AG08396 (cell line): Measurements from ENCODE around the gene HES6.

ENCODE experiments used
- DNase-seq: peaks from one replicate; pipeline ENCODE4 v3.0.0; 2012; ENCODE audit warnings: low spot score, mixed read lengths

The HES6 gene

DNA sequence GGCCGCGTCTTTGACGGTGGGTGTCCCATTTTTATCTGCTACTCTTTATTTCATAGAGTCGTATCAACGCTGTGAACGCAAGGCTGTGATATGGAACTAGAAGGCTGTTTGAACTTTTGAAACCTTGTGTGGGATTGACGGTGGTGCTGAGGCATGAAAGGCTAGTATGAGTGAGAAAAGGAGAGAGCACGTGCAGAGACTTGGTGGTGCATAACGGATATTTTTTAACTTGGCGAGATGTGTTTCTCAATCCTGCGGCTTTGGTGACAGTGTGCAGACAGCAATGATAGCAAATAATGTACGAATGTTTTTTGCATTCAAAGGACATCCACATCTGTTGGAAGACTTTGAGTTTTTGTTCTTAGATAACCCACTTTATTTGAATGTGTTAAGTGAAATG, 6.2 kb downstream of the HES6 start:
- no peak for DNase-seq

DNA sequence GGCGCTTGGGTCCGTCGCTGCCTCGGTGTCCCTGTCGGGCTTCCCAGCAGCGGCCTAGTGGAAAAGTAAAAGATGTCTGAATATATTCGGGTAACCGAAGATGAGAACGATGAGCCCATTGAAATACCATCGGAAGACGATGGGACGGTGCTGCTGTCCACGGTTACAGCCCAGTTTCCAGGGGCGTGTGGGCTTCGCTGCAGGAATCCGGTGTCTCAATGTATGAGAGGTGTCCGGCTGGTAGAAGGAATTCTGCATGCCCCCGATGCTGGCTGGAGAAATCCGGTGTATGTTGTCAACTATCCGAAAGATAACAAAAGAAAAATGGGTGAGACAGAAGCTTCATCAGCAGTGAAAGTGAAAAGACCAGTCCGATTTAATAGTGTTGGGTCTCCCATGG, 8.0 kb downstream of the HES6 start:
- no peak for DNase-seq

DNA sequence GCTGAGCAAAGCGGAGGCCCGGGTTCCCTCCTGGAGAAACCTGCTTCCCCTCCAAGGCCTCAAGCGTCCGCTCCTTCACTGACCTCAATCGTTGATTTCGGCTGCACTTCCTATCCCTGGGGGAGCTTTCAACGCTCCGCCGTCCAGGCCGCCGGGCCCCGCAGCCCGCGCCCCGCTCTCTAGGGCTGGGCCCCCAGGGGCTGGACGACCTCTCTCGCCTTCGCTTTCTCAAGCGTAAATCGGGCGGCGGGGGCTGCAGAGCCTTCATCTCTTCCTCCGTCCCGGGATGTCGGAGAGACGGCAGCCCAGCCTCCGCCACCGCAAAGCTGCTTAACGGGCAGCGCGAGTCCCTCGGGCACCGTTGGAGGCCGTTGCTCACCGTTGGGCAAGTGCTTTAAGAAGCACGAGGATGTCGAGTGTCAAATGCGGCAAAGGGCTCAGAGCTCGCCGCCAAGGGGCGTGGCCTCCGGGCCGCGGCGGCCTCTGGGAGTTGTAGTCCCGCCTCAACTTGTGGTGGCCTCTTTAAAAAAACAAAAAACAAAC, 8.5 kb downstream of the HES6 start:
- peak; percentile 74 for DNase-seq

DNA sequence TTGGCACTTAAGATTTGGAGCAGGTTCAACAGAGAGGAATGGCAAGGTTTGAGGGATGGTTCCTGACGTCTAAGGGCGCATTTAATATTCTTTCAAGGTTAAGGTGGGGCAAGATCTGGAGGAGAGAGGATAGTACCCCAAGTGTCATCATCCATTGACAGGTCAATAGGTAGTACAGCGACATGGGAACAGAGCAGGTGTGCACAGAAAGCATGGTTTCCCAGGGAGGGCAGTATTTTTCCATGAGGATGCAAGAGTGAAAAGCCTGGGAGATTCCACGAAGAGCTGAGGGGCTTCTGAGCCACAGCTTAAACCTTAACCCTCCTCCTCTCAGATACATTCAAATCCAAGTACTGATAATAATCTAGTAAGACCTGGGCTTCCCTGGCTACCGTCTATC, 9.1 kb downstream of the HES6 start:
- DNase-seq, result no peak

DNA sequence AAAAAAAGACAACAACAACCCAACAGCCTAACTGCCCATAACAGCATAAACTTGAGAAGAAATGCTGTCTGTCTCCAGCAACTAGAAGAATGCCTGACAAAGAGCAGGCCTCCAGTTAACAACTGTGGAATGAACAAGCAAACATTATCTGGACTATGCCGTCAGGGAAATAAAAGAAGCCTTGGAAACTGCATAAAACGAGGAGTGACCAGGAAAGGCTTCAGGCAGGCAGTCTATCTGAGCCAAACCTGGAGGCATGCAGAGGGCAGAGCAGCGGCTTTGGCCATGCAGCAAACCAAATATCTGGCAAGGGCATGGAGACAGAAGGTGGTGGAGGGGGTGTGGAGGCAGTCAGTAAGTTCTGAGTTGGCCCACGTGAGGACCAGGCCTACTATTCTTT, 11.1 kb downstream of the HES6 start:
- no peak for DNase-seq

DNA sequence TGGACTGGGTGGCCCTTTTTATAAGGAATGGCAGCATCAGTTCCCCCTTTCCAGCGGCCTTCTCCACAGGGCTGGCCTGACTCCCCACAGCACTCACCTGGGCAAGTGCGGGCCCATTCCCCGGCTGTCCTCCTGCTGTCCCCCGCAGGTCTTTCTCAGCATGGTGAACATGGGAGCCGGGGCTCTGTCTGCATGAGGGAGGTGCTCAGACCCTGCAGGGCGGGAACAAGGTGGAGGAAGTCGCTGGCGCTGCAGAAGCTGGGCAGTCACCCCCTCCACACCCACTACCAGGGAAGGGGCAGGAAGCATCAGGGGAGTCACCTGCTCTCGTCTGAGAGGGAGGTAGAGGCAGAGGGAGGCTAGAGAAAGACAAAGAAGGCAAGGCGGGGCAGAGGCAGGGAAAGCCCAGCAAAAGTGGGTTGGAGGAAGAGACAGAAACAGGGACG, 12.2 kb downstream of the HES6 start:
- DNase-seq, result no peak

DNA sequence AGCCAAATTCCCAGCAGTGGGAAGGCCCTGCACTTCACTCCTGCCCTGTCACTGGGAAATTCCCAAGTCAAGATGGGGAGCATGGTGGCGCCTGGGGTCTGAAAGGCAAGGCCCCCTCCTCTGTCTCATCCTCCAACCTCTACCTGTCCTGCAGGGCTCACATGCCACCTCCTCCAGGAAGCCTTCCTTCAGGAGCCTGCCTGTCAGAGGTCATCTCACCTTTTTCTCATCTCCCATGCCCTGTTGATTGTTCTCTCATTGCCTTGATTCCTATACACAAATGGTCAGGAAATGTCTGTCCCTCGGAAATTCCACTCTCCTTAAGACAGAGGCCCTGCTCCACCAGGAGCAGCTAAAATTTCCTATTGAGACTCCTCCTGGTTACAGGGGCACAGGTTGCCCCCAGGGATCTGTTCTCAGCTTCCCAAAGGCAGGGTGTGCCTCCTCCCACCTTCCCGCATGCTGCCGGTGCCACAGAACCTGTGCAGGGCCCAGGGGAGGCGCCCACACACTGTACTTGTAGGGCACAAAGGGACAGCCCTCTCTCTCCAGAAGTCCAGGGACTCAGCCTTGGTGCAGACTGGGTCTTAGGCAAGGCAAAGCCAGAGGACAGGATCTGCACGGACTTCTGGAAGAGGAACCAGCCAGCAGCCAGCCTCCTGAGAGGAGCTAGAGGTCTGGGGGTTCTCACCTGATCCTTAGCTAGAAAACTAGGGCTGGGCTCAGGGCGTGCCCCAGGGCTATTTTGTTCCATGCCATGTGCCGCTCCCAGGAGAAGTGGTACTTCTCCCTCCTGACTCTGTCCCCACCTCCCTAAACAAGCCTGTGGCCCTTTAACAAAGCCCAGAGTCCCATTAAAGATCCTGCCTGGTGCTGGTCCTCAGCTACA, 12.9 kb downstream of the HES6 start:
- DNase-seq, result no peak

DNA sequence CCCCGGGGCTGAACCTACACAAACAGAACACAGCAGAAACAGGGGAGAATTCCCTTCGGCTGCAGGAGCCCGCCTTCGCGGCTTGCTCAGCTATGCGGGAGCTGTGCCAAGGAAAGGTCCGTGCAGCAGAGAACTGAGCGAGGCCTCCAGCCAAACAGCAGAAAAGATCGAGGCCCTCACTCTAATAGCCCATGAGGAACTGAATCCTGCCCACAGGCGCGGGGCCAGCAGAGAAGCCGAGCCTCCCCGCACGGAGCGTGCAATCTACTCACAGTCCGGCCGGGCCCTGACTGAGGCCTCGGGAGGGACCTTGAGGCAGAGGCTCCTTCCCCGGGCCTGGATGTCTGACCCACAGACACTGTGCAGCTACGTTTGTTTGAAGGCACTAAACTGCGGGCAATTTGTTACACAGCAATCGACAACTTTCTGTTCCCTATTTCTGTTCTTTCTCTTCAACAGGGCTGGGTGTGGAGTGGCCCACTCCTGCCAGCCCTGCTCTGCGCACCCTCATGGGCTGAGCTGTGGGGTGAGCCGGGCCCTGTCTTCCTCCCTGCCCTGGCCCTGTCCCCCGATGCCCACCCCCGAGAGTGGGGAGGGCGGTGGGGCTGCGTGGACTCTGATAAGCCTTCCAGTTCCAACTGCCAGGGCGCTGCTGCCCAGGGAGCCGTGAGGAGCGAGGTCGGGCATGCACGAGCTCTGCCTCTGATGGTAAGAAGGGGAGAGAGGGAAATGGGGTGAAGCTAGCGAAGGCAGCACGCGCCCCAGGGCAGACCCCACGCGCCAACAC, 13.7 kb downstream of the HES6 start:
- peak; percentile 81 for DNase-seq

DNA sequence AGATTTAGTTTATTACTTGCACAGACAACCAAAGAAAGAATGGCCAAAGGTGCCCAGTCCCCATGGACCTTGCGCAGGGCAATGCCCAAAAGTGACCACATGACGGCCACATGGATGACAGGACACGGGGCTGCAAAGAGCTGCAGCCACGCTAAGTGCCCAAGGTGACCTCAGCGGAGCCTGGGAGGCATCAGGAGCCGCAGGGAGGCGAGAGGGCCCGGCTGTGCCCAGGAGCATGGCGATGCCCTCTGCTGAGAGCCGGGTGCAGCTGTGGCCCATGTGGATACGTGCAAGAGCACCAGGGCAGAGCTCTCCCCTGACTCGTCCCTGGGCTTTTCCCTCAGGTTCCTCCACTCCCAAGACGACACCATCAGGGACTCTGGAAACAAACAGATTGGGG, 14.7 kb downstream of the HES6 start:
- DNase-seq, result no peak

DNA sequence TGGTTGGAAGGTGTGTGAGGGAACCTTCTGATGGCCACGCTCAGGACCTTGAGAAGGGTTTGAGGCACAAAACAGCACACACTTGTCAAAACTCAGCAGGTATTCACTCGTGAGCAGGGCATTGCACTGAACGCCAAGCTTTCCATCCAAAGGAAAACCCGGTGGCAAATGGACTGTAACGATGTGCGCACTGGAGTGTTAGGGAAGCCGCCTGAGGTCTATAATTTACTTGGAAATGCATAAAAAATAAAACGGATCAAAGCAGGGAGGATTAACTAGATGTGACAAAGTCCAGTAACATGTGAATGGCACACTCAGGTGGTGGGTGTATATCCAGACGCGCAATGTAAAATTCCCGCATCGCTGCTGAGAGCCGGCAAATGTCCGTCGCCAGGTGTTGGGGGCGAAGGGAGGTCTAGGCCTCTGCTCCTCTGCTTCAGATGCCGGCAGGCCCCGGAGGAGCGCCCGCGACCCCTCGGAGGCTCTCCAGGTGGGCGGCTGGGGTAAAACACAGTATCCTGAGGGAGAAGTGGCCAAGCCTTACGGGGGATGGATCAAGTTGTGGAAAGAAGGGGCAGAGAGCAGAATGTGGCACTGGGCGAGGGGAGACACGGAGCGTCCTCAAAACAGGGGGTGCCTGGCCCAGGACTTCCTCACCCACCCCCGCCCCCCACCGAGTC, 15.3 kb downstream of the HES6 start:
- no peak for DNase-seq

DNA sequence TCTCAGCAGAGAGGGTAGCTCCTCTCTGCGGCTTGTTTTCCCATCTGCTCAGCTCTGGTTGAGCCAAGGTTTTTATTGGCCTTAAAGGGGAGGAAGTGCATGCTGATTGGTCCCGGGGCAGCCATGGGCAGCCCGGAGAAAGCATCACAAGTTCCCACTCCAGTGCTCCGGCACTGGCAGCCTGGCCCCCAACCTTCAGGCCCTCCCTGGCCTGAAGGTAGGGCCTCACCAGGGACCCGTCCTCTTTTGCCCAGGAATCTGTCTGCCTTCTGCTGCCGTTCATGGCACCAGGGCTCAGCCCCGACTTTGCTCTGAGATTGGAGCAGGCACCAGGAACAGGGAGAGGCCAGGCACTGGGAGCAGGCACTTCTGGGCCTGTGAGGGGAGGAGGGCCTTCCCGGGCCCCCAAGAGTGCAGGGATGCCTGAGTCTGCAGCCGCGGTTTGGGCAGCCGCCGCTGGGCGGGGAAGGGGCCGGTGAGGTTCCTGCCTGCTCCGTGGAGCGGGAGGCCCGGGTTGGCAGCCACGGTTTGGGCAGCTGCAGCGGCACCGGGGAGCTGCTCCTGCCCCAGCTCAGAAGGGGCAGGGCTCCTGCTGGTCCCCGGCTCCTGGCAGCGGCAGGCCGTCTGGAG, 18.8 kb downstream of the HES6 start:
- DNase-seq, result no peak

DNA sequence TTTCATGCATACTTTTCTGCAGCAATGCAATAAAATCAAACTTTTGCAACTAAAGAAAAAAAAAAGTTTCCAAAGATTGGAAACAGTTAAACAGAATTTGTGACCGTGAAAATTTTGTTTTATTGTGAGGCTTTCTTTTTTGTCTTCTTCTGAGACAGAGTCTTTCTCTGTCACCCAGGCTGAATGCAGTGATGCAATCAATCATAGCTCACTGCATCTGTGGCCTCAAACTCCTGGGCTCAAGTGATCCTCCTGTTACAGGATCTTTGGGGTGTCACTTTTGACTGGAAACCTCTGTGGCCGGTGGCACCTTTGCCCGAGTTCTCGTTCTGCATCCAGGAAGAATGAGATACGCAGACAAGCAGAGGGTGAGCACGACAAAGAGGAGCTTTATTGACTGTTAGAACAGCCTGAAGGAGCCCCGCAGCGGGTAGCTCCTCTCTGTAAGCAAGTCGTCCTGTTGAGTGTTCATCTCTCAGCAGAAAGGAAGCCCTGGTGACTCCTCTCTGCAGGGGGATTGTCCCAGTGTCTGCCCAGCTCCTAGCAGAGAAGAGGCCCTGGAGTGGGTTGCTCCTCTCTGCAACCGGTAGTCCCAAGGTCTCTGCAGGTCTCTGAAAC, 19.5 kb downstream of the HES6 start:
- no peak for DNase-seq

DNA sequence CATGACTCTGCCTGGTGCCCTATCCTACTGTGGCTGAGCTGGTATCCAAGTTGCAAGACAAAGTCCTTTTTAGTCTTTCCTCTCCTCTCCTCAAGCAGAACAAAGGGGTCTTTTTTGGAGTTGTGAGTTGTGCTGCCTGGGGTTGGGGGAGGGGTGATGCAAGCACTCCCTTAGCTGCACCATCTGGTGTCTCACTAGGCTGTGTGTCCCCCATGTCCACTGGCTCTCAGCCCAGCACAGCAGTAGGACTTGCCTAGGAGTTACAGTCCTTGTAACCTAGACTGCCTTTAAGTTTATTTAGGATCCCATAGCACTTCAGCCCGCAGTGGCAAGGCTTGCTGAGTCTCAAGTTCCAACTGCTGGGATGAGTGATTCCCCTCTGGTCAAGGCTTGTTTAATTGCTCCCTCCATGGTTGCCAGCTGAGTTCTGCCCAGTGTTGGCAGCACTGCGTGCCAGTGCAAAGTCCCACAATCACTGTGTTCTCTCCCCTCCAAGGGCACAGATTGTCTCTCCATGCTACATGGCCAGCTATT, 23.1 kb downstream of the HES6 start:
- no peak for DNase-seq

DNA sequence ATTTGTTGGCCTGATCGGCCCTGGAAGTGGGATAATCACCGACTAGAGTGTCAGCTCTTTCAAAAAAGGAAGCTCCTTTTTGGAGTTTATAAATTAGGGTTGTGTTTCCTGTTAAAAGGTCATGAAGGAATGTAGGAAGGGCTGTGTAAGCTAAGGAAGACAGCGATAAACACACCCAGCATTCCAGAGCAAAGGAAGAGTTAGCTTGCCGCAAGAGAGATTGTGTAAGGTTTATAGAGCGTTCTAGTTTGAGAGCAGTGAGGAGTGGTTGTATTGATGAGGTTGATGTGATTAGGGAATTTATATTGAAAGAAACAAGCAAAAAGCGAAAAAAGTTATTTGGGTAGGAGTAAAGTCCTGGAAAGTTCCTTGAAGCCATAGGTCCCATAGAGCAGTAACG, 32.8 kb downstream of the HES6 start:
- no peak for DNase-seq

DNA sequence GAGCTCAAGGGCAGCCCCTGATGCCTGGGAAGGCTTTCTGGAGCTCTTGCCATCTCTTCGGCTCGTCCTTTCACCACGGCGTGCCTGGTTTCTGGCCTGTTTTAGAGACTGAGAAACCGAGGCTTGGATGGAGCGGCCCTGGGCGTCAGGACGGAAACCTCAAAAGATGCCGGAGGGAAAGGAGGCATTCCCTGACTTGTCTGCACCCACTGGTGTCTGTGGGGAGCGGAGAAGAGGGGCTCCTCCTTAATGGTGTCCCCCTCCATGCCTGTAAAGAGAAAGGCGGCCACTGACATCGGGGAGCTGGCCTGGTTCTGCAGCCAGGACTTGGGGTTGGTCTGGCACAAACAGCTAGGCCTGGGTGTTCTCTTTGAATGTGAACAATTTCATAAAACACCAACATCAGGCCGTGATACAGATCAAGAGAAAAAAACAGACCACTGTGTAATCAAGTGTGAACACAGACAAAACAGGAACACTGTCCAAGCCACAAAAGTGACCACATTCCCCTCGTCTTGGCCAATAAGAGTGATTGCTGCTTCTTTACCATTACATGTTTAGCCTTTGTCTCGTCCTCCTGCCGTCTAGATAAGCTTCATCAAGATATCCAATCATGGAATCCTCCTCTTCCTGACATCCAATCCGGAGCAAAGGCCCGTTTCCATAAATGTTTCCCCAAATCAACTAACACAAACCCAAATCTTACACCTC, 35.7 kb downstream of the HES6 start:
- DNase-seq, result no peak

DNA sequence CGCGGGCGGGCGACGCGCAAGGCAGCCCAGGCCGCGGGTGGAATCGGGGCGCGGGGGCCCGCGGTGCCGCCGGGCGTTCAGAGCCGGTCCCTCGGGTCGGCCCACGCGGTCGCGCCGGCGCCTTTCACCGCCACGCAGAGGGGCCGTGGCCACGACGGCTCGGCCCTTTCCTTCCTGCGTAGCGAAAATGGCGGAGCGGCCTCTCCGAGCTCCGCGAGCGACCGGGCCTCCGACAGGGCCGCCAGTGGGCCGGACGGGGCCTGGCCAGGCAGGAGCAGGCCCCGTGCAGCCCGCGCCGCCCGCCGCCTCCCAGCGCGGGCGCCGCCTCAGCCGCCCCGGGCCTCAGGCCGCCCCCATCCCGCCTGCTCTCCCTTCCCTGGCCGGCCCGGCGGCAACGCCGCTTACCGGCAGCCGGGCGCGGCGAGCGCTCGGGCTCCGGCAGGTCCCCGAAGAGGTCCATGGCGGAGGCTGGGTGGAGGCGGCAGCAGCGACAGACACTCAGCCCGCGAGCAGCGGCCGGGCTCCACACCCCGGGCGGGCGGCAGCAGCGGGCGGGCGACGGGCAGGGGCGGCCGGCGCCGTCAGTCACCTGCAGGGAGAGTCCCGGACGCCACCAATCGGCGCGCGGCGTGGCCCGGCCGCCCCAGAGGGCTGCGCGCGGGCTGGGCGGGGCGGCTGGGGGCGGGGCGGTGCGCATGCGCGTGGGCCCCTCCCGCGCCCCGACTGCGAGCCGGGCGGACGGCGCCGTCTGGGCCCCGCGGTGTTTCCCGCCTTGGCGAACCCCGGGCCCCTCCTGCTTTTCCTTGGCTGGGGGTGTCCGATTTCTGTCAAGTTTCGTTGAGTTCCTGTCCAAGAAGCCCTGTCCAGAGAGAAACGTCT, 36.5 kb downstream of the HES6 start, which contains the start of gene ILKAP:
Gene ILKAP, minus strand, starts transcription at position 602 of the 879 bp plus-strand sequence. Its CDS starts 142 bp downstream, at position 460.
- DNase-seq, result peak; percentile 100

DNA sequence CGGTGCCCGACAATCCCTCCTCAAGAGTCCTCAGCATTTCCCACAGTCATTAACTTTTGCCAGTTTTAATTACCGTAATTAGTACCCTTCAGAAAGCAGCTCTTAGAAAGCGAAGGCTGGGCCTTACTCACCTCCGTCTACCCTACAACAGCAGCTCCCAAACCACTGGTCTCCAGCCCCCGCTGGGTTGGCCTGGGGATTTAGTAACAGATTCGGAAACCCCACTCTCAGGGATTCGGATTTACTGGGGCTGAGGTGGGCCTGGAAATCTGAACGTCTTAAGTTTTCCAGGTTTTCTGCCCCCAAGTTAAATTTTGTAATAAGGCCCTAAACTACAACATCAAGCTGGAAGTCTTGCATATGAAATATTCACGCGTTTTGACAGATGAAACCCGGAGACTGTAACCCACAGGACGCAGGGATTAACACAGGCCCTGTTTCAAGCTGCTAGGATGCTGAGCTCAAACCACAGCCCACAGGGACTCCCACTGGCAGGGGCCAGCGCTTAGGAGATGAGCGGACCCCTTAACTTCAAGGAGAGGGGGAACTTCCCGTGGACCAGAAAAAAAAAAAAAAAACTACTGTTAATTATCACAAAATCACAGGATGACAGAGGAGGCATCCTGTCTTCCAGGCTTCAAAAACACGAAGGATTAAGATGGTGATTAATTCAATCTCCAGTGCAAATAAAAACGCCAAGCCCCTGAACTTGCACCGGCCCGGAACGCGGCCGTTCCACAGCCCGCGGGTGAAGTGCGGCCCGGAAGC, 37.3 kb downstream of the HES6 start:
- peak; percentile 51 for DNase-seq

DNA sequence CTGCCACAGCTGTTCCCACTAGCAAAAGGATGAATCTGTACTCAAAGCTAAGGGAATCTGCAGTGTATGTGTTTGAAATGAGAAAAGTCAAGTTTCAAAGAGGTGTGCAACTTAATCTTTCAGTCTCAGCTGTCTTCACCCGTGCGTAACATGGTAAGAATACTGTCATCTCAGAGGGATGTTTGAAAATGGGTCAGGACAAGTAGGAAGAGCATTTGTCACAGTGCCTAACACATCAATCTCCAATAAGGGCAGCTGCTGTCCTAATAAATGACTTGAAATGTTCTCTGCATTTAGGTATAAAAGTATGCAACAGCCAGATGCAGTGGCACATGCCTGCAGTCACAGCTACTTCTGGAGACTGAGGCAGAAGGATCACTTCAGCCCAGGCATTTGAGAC, 49.4 kb downstream of the HES6 start:
- DNase-seq, result no peak
